ENCODE results near the gene RPL10.
"Not testable (repeated sequence)": the region's sequence is repeated elsewhere in the genome, so short reads cannot be mapped to it uniquely, and the experiment has no call there.

Gene RPL10

DNA sequence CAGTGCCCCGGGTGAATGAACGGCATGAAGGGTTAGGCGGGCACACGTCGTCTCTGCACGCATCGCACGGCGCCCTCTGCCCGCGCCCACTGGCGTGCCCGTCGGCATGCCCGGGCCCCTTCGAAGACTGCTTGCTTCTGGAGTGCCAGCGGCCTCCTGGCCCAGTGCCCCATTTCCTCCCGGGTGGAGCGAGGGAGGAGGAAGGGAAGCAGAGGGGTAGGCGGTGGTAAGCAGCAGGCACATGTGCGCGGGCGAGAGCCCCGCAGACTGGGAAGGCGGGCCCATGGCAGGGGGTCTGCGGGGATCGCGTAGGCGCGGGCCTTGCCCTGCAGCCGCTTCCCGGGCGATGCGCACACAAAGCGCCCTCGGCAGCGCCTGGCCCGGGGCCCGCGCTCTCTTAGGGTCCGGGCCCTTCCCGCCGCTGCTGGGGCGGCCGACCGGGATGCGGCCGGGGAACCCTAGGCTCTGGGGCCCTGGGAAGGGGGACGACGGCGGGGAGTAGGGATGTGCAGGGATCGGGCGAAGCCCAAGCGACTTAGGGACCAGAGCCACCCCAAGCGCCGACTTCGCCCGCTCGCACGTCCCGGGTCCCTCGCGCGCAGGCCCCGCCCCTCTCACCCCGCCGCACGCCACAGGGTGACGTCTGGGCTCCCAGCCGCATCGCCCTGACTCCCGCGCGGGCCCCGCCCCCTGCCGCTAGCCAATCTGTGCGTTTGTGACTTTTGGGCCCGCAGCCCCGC, 19.9 kb upstream of the RPL10 start:
- DNase-seq (ENCODE audit: low read depth) = peak; percentile 95

DNA sequence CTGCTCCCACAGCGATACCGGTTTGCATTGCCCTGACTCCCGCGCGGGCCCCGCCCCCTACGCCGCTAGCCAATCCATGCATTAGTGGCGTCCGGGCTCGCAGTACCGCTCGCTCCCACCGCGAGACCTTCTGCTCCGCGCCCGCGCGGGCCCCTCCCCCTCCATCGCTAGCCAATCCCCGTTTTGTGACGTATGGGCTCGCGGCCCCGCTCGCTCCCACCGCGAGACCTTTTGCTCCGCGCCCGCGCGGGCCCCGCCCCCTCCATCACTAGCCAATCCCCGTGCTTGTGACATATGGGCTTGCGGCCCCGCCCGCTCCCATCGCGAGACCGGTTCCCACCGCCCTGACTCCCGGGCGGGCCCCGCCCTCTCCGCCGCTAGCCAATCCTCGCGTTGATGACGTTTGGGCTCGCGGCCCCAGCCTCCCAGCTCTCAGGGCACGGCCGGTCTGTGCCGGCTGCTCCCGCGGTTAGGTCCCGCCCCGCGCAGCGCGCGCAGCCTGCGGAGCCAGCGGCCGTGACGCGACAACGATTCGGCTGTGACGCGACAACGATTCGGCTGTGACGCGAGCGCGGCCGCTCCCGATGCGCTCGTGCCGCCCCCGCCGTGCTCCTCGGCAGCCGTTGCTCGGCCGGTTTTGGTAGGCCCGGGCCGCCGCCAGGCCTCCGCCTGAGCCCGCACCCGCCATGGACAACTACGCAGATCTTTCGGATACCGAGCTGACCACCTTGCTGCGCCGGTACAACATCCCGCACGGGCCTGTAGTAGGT, 19.2 kb upstream of the RPL10 start, which contains the start of gene EMD:
Gene EMD, plus strand, starts transcription at position 497 of the 770 bp plus-strand sequence. Its CDS starts 190 bp downstream, at position 687.
- DNase-seq (ENCODE audit: low read depth) = peak; percentile 93

DNA sequence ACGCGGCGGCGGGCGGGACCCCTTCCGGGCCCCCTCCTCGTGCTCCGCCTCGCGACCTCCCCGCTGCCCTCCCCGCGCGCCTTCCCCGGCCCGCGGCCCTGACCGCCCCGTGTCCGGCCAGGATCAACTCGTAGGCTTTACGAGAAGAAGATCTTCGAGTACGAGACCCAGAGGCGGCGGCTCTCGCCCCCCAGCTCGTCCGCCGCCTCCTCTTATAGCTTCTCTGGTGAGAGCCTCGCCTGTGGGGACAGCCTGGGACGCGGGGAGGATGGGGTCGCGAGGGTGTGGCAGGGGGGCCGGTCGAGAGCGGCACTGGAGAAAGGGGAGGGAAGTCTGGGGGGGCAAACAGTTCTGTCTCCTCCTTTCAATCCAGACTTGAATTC, 18.6 kb upstream of the RPL10 start:
- no peak for DNase-seq (ENCODE audit: low read depth)

DNA sequence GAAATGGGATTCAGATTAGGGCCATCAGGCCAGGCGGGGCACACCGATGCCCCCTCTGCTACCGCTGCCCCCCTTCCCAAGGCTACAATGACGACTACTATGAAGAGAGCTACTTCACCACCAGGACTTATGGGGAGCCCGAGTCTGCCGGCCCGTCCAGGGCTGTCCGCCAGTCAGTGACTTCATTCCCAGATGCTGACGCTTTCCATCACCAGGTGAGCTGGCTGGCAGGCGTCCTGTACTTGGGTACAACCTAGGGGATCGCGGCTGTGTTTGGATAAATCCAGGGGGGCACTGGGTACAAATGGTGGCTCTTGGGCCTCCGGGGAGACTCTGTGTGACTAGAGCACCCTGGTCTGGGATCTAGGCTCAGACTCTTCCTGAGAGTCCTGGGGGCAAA, 18.0 kb upstream of the RPL10 start:
- no peak for DNase-seq (ENCODE audit: low read depth)

DNA sequence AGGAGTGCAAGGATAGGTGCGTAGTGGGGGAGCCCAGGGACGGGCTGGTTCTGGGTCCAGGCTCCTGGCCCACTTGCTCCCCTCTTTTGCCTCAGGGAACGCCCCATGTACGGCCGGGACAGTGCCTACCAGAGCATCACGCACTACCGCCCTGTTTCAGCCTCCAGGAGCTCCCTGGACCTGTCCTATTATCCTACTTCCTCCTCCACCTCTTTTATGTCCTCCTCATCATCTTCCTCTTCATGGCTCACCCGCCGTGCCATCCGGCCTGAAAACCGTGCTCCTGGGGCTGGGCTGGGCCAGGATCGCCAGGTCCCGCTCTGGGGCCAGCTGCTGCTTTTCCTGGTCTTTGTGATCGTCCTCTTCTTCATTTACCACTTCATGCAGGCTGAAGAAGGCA, 17.4 kb upstream of the RPL10 start:
- DNase-seq (ENCODE audit: low read depth) = no peak

DNA sequence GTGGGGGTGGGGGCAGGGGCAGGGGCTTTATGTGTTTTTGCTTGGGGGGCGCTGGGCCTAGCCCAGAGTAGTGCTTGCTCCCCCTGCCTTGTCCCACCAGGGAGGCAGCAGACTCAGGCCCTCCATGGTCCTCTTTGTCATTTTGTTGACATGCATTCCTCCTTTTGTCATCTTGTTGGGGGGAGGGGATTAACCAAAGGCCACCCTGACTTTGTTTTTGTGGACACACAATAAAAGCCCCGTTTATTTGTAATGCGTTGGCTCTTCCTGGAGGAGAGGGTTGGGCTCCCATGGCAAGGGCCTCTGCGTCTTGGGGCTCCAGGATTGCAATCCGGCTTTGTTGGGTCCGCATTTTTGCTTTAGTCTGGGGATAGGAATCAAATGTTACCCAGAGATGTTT, 16.9 kb upstream of the RPL10 start:
- DNase-seq (ENCODE audit: low read depth) = no peak

DNA sequence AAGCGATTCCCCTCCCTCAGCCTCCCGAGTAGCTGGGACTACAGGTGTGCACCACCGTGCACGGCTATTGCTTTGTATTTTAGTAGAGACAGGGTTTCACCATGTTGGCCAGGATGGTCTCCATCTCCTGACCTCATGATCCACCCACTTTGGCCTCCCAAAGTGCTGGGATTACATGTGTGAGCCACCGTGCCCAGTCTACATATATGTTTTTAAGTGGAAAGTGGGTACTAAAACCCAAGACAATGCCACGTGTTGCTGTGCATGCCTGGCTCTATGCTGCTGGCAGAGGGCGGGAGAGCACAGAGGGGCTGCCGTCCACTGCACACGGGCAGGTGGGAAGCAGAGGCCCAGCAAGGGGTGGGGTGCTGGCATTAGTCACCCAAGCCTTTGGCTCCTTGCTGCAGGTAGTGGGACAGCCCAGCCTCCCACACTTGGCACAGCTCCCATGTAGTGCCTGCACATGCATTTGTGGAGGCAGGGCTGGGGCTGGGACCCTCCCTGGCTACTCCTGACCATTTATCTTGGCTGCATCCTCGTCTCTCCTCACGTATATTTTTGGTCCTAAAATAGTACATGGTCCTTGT, 15.6 kb upstream of the RPL10 start:
- no peak for DNase-seq (ENCODE audit: low read depth)

DNA sequence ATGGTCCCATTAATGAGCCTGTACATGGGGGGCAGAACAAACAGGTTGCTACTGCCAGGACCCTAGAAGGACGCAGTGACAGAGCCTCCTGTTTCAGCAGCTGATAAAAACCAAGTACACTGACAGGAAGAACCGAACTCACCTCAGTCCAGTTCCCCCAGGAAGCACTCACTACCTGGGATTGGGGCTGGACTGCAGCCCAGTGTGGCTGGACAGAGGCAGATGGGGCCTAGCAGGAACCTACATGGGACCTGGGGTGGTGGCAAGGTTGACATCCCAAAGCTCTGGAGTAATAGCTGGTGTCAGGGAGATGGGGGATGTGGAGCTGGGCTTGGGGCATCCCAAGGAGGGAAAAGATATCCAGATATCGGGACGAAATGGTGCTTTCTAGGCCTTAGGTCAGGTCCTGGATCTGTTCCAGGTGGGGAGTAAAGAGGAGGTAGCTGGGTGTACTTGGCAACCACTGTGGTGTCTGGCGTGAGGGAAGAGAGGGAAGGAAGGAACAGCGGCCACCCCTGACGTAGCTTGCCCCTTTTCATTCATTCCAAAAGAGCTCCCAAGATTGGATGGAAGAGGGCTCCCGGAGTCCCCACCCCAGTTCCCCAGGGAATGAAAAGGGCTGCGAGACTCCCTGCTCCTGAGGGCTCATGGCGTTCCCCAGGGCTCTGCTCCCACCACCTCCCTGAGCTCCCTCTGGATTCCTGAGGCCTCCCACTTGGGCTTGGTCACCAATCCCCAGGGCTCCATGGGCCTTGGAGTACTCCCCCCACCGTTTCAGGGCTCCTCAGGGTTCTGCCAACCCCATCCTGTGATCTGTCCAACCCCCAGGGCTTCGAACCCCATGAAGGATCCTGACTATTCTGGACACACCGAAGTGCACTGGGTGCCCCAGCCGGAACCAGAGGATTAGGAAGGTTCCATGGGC, 14.6 kb upstream of the RPL10 start:
- DNase-seq (ENCODE audit: low read depth) = no peak

DNA sequence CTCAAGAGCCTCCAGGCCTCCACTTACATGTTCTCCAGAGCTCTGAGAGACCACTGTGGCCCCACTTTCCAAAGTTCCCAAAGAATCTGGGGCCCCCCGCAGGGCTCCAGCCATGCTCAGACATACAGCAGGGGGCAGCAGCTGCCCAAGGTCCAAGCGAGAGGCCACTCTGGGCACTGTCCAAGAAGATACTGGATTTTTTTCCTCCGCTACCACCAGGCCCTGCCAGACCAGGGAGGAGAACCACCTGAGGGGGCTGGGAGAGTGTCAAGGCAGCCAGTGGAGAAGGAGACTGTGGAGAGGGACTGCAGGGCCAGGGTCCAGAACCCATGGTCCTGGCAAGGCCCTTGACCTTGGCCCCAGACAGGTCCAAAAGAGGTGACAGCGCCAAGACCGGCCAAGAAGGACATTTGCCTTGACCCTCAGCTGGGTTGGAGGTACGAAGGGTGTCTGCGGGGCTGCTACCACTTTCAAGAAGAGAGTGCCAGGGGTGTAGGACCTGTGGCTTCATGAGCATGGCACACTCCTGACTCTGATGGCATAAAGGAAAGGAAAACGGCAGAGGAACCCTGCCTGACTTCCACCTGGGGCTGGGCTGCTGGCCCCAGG, 13.8 kb upstream of the RPL10 start:
- DNase-seq (ENCODE audit: low read depth) = no peak

DNA sequence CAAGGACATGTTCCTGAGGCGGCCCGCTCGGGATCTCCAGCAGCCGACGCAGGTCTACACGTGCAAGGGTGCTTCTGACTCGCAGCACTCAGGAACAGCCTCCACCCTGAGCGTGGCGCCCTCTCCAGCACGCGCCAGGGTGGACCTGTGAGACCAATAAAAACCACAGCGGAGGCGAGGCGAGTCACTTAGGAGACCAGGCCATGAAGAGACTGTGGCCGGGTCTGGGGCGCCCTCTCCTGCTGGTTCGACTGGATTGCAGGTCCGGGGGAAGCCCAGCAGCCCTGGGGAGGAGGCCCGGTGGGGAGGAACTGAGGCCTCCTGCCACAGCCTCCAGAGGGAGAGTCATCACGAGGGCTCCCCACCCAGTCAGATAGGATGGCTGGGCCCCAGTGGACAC, 10.1 kb upstream of the RPL10 start:
- DNase-seq (ENCODE audit: low read depth) = not testable (repeated sequence)

DNA sequence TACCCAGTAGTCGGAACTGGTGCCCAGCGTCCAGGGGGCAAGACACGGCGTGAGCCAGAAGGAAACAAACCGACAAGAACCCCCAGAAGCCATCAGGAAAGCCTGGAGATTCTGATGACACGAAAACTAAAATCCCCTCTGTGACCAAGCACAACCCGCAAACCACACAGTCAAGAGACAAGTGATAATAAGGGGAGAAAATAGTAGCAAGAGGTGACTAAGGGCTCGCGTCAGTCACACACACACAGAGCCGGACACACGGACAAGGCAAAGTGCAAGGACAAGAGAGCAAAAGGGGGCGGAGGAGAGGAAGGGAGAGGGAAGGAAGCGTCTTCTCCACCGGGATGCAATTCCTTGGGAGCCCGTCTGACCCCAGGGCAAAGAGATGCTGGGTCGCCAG, 9.5 kb upstream of the RPL10 start:
- not testable (repeated sequence) for DNase-seq (ENCODE audit: low read depth)

DNA sequence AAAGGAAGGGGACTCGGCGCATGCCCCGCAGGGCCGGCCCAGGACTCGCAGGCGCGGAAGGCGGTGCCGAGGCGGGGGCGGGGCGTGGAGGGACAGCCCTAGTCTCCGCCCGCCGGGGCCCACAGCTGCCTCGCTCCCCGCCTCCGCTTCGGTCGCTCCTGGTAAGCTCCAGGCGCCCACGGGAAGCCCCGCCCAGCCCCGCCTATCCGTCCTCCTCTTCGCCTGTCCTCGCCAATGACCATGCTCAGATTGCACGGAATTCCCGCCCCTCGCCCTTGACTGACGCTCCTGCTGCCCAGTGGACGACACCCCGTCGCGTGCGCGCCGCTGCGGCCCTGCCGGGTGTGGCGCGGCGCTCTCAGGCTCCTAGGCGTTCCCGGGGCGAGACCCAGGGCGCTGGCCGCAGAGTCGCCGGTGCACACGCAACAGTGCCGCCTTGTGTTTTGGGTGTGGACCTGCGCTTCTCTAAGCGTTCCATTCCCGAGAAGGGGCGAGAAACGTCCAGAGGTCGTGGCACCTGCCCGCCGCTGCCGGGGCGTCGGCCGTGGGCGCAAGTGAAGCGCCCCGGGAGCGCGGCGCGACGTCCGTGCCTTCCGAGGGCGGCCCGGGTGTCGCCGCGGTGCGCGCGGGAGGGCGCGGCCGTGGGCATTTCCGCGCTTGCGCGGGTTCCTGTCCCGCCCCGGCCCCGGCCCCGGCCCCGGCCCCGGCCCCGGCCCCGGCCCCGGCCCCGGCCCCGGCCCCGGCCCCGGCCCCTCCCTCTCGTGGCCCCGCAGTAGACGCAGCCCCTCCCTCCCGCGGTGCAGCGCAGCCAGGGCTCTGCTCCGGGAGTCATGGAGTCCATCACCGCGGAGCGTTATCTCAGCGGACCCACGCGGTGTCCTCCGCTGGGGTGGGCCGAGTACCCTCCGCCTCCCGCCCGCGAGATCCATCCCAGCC, 8.1 kb upstream of the RPL10 start:
- not testable (repeated sequence) for DNase-seq (ENCODE audit: low read depth)

DNA sequence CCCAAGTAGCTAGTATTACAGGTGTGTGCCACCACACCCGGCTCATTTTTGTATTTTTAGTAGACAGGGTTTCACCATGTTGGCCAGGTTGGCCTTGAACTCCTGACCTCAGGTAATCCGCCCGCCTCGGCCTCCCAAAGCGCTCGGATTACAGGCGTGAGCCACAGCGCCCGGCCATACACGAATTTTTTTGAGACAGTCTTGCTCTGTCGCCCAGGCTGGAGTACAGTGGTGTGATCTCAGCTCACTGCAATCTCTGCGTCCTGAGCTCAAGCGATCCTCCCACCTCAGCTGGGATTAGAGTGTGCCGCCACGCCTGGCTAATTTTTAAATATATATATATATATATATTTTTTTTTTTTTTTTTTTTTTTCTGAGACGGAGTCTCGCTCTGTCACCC, 1.8 kb upstream of the RPL10 start:
- DNase-seq (ENCODE audit: low read depth) = not testable (repeated sequence)

DNA sequence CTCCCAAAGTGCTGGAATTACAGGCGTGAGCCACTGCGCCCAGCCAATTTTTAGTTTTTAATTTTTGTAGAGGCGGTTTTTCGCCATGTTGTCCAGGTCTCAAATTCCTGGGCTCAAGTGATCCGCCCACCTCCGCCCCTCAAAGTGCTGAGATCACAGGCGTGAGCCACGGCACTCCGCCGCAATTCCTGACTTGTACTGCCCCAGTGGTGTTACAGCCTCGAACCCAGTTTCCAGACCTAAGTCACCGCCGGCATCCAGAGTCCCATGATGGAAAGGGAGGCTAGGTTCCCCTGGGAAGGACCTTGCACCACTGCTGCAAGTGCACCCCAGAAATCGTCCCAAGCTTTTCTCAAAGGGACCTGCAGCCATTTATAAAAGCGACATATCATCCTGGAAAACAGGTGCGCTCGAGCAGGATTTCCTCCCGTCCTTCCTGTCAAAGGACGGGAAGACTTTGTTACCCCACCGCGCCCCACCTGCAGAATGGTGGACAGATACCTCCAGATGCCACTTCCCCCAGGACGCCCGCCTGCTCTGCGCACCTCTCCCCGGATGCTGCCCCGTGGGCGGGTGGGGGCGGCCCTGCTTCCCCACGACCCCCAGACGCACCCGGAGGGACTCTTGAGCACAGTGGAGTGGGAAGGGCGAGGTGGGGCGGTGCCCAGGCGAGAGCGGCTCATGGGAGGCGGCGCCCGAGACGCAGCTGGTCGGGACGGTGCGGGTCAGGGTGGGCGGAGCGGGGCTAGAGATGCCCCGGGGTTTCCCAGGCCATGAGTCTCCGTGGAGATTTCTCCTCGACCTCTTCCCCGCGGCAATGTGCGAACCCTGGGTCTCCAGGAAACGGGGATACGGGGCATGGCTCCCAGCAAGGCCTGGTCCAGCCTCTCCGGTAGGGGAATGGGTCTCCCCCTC, 947 bp upstream of the RPL10 start:
- DNase-seq (ENCODE audit: low read depth) = peak; percentile 36

DNA sequence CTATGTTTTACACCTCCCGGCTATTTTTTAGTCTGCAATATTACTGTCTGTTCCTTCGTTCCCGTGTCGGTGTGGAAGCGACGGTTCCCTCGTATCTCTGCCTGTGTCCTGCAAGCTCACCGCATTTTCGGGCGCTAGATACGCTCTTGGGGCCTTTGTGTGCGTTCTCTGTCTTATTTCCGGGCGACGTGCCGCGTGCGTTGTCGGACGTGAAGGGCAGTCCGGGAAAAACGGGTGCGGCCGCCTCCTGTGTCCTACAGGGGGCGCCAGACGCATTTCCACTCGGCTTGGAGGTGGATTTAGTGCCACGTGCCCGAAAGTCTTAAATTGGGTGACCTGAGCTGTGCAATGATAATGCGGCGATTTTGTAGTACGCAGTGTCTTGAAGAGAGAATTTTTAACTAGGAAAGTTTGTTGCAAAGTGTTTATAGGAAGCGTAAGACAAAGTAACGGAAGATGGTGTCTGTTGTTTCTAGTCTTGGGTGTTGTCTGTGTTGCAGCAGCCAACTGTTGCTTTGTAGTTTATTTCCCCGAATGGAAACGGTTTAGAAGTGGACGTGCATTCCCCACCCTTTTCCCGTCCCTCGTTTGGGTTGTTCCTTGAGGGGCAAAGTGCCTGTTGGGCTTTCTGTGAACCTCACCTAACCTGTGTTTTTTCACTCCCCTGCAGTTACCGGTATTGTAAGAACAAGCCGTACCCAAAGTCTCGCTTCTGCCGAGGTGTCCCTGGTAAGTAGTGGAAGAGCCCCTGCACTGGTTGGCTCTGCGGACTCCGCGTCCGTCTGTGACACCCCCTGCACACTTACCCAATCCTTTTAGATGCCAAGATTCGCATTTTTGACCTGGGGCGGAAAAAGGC, 720 bp downstream of the RPL10 start:
- DNase-seq (ENCODE audit: low read depth) = peak; percentile 58

DNA sequence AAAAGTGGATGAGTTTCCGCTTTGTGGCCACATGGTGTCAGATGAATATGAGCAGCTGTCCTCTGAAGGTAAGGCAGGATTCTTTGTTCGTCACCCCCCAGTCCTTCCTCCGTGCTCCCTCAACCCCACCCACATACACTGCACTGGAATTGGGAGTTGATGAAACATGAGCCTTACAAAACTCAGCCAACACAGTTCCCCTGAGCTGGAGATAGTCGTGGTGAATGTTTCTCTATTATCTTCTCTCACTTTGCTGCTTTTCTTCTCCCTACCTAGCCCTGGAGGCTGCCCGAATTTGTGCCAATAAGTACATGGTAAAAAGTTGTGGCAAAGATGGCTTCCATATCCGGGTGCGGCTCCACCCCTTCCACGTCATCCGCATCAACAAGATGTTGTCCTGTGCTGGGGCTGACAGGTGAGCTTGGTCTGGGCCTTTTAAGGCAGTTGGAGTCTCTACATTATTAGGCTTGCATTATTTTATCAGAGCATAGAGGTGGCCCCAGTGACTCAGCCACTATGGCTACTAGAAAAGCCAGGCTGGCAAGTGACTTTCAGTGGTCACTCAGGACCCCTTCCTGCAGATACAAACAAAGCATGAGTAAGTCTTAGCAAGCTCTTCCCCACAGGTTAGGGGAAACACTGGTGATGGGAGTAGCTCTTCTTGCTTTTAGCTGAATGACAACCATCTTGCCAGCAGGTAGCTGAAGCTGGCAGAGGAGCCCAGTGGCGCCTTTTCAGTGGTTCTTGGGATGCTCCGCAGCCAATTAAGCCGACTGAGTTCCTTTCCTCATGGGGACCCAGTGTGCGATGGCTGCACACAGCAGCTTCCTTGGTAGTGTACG, 1.6 kb downstream of the RPL10 start:
- no peak for DNase-seq (ENCODE audit: low read depth)

DNA sequence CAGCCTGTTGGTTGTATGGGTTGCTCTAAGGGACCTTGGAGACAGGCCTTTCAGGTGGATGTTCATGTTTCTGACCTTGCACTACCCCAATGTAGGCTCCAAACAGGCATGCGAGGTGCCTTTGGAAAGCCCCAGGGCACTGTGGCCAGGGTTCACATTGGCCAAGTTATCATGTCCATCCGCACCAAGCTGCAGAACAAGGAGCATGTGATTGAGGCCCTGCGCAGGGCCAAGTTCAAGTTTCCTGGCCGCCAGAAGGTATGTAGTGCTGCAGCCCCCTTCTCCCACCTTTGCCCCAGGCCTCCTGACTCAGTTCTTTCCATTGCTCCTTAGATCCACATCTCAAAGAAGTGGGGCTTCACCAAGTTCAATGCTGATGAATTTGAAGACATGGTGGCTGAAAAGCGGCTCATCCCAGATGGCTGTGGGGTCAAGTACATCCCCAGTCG, 2.2 kb downstream of the RPL10 start:
- not testable (repeated sequence) for DNase-seq (ENCODE audit: low read depth)
